B cell (primary cell): ENCODE results near the gene ZNF789. TPM values are rescaled to one million over a fixed set of nuclear protein-coding genes. Genes with fewer than 3 reads are reported as not detected.

Source experiments
- ATAC-seq: fragments of 200-7000 bp; cut with Tn5 transposase; one replicate; pipeline ENCODE4 v1.10.0; 2021; ENCODE audit warnings: low read depth, mild to moderate bottlenecking, moderate number of reproducible peaks, moderate library complexity
- CTCF ChIA-PET: fragments of 350-600 bp; sonication (Branson Sonifier 250); formaldehyde crosslinking; loops from one replicate; lab custom pipeline; 2021; ENCODE audit warnings: antibody characterized with exemption, inconsistent platforms; lab: Charles Lee
- POLR2A ChIA-PET: fragments of 350-600 bp; sonication (Branson Sonifier 250); formaldehyde crosslinking; loops from one replicate; lab custom pipeline; 2021; ENCODE audit warnings: antibody characterized with exemption; lab: Charles Lee
- DNase-seq: peaks from one replicate; pipeline ENCODE4 v3.0.0; 2013
- H2AFZ ChIP-seq: 2 replicates; pipeline ENCODE4 v1.6.1; 2012; ENCODE audit warnings: mild to moderate bottlenecking, low read depth, low read length; ENCODE audit not compliant: insufficient read depth, poor library complexity, severe bottlenecking
- H3K27ac ChIP-seq, 2 donors: 1 replicate in 1 of 2; 2 replicates in 1 of 2; pipeline ENCODE4 v1.5.1; 2012 to 2013; ENCODE audit warnings: low read length in 2 of 2, mild to moderate bottlenecking in 2 of 2, moderate library complexity in 1 of 2
- H3K27me3 ChIP-seq, 4 experiments: fragments of 200-600 bp in 1 of 4; sonication (generic) in 1 of 4; replicated peaks in 1 of 4; 1 replicate in 2 of 4; 2 replicates in 2 of 4; pipeline versions ENCODE4 v1.6.1 to v1.7.0; 2013 to 2016; ENCODE audit warnings: low read length in 3 of 4, mild to moderate bottlenecking in 2 of 4, mixed read lengths in 1 of 4, moderate library complexity in 1 of 4; ENCODE audit not compliant: insufficient read depth in 4 of 4, control insufficient read depth in 3 of 4; ENCODE audit errors: control extremely low read depth in 1 of 4
- H3K36me3 ChIP-seq, 2 experiments: replicated peaks in 1 of 2; 1 replicate in 1 of 2; 2 replicates in 1 of 2; pipeline versions ENCODE4 v1.6.1 to v1.7.1; 2013; ENCODE audit warnings: low read length in 1 of 2; ENCODE audit not compliant: insufficient read depth in 2 of 2, control insufficient read depth in 1 of 2; ENCODE audit errors: control extremely low read depth in 1 of 2, extremely low read depth in 1 of 2
- H3K4me1 ChIP-seq, 2 donors: fragments of 200-600 bp in 1 of 2; sonication (generic) in 1 of 2; 1 replicate in 1 of 2; 2 replicates in 1 of 2; pipeline versions ENCODE4 v1.5.1 to v1.6.1; 2013 to 2017; ENCODE audit warnings: low read length in 2 of 2; ENCODE audit not compliant: control insufficient read depth in 2 of 2, insufficient read depth in 2 of 2
- H3K4me2 ChIP-seq: replicated peaks from 2 replicates; pipeline ENCODE3; 2012; ENCODE audit warnings: mild to moderate bottlenecking, low read depth, low read length; ENCODE audit not compliant: poor library complexity, severe bottlenecking
- H3K4me3 ChIP-seq, 5 experiments: fragments of 200-600 bp in 1 of 5; sonication (generic) in 1 of 5; 1 replicate in 3 of 5; 2 replicates in 2 of 5; pipeline versions ENCODE4 v1.5.1 to v1.7.0; 2011 to 2016; ENCODE audit warnings: low read length in 4 of 5, mild to moderate bottlenecking in 4 of 5, low read depth in 2 of 5, control low read depth in 1 of 5, moderate library complexity in 1 of 5; ENCODE audit not compliant: insufficient read depth in 1 of 5; ENCODE audit errors: control extremely low read depth in 1 of 5, extremely low read depth in 1 of 5
- H3K79me2 ChIP-seq: fragments of 200-600 bp; sonication (generic); one replicate; pipeline ENCODE4 v1.6.0; 2016; ENCODE audit warnings: low read length; ENCODE audit not compliant: control insufficient read depth, insufficient read depth
- H3K9ac ChIP-seq: fragments of 200-600 bp; sonication (generic); 2 replicates; pipeline ENCODE4 v1.6.1; 2017; ENCODE audit warnings: mild to moderate bottlenecking, low read length, moderate library complexity
- H3K9me3 ChIP-seq, 3 donors: one replicate each; pipeline versions ENCODE4 v1.6.1 to v1.7.1; 2013; ENCODE audit warnings: low read length in 2 of 3; ENCODE audit not compliant: control insufficient read depth in 2 of 3, insufficient read depth in 1 of 3; ENCODE audit errors: control extremely low read depth in 1 of 3
- H4K20me1 ChIP-seq: 2 replicates; pipeline ENCODE4 v1.6.0; 2012; ENCODE audit warnings: mild to moderate bottlenecking, low read length; ENCODE audit not compliant: insufficient read depth, control insufficient read depth, poor library complexity, severe bottlenecking
- H3K27ac Mint-ChIP-seq: one replicate; pipeline ENCODE4 v1.8.0; 2021; ENCODE audit warnings: mixed read lengths
- H3K27me3 Mint-ChIP-seq: one replicate; pipeline ENCODE4 v1.8.0; 2021; ENCODE audit warnings: mixed read lengths
- H3K4me1 Mint-ChIP-seq: one replicate; pipeline ENCODE4 v1.8.0; 2021; ENCODE audit warnings: mixed read lengths
- H3K4me3 Mint-ChIP-seq: one replicate; pipeline ENCODE4 v1.8.0; 2021; ENCODE audit warnings: mixed read lengths
- H3K9me3 Mint-ChIP-seq: one replicate; pipeline ENCODE4 v1.8.0; 2022; ENCODE audit warnings: mixed read lengths; ENCODE audit not compliant: insufficient read depth
- CTCF ChIP-seq: fragments of 200-600 bp; IDR thresholded peaks from one replicate; pipeline ENCODE4 v1.8.0; 2022; ENCODE audit warnings: antibody characterized with exemption, mild to moderate bottlenecking
- EZH2 ChIP-seq: IDR thresholded peaks from 2 replicates; pipeline ENCODE4 v1.6.1; 2012; ENCODE audit warnings: borderline replicate concordance, low read depth, mild to moderate bottlenecking, moderate library complexity, low read length; ENCODE audit not compliant: insufficient read depth, poor library complexity, severe bottlenecking
- WGBS: methylation state at CpG from one replicate; pipeline ENCODE4 v1.1.5; 2013; ENCODE audit warnings: missing lambda C conversion rate; ENCODE audit not compliant: insufficient coverage; 5-methylcytosine and 5-hydroxymethylcytosine counted together
- intact Hi-C: fragments of 100-400 bp; cut with micrococcal nuclease; formaldehyde crosslinking; loops from one replicate; pipeline ENCODE4 v1.10.0; 2022
- polyA plus RNA-seq: library from polyadenylated mRNA; depleted of rRNA; stranded (reverse); fragments of >200 nt; gene quantifications from 2 replicates; pipeline ENCODE4 v1.2.3, GENCODE V29; 2012
- total RNA-seq, 2 donors: library from RNA; stranded (reverse); fragments of 120-200 nt in 1 of 2; gene quantifications; 1 replicate in 1 of 2; 2 replicates in 1 of 2; pipeline versions ENCODE4 v1.2.3 to v1.2.4, GENCODE V29; 2013 to 2022

The ZNF789 gene
- total and polyA plus RNA-seq, 2 donors (not counting 1 experiment from before 2014, with no cell fraction given), result 16.4 to 36.7 TPM

GRCh38 chr7:99499371-99499720 is 26.7 kb downstream of the ZNF789 start:
- Mint-ChIP-seq H3K27me3 (no peaks in the 10 kb centered on the region), H3K4me3 (peak overlapping the region; percentile 92), H3K9me3 (no peaks in the 10 kb centered on the region), H3K4me1 (peaks cover 36% of the 10 kb centered on the region), H3K27ac (peak overlapping the region; percentile 98)
- peak overlapping the region; percentile 83 to 100 (median 91) for H3K4me3 ChIP-seq
- TF ChIP-seq CTCF (no peak), EZH2 (no peak)
- WGBS, result 1% methylated on average over 12 of the region's 14 CpGs
- H3K27ac ChIP-seq, result peak overlapping the region; percentile 97 to 99
- peaks cover 0 to 28% of the 10 kb centered on the region in 2 experiments for H3K36me3 ChIP-seq
- peak overlapping the region; percentile 96 for H3K9ac ChIP-seq
- peak; percentile 67 for DNase-seq
- no peak for ATAC-seq
- peak overlapping the region; percentile 86 for H3K4me2 ChIP-seq
- H3K79me2 ChIP-seq, result peaks cover 64% of the 10 kb centered on the region
- H3K9me3 ChIP-seq, result peaks cover 0 to 13% (median 2%) of the 10 kb centered on the region in 3 donors
- no peaks in the 10 kb centered on the region for H3K27me3 ChIP-seq
- H3K4me1 ChIP-seq, result peaks cover 22 to 31% of the 10 kb centered on the region in 2 donors
- intact Hi-C loops, result no loop called here
- H4K20me1 ChIP-seq, result peaks cover 36% of the 10 kb centered on the region
- peak overlapping the region; percentile 87 for H2AFZ ChIP-seq
- POLR2A ChIA-PET, result interaction anchor here (0.9 to 1.9 kb wide), 4 partner anchors 26 to 120 kb away, joined by 3 to 9 read pairs (median 6); partner anchors contain the start of genes BUD31, PDAP1 and ZNF655
- CTCF ChIA-PET, result interaction anchor here (0.7 to 1.2 kb wide), 3 partner anchors 28 to 91 kb away, joined by 3 to 4 read pairs (median 3); partner anchors contain the start of genes BUD31, PDAP1 and ZNF655
